Hematopoietic multipotent progenitor cell treated with erythropoietin and hydrocortisone succinate and interleukin-3 and kit ligand, for 6 days (in vitro differentiated cells): ENCODE data around the gene DNAH8.

Source experiments
- DNase-seq: peaks from one replicate; pipeline ENCODE4 v3.0.0-alpha.2; 2015

Gene DNAH8, protein sequence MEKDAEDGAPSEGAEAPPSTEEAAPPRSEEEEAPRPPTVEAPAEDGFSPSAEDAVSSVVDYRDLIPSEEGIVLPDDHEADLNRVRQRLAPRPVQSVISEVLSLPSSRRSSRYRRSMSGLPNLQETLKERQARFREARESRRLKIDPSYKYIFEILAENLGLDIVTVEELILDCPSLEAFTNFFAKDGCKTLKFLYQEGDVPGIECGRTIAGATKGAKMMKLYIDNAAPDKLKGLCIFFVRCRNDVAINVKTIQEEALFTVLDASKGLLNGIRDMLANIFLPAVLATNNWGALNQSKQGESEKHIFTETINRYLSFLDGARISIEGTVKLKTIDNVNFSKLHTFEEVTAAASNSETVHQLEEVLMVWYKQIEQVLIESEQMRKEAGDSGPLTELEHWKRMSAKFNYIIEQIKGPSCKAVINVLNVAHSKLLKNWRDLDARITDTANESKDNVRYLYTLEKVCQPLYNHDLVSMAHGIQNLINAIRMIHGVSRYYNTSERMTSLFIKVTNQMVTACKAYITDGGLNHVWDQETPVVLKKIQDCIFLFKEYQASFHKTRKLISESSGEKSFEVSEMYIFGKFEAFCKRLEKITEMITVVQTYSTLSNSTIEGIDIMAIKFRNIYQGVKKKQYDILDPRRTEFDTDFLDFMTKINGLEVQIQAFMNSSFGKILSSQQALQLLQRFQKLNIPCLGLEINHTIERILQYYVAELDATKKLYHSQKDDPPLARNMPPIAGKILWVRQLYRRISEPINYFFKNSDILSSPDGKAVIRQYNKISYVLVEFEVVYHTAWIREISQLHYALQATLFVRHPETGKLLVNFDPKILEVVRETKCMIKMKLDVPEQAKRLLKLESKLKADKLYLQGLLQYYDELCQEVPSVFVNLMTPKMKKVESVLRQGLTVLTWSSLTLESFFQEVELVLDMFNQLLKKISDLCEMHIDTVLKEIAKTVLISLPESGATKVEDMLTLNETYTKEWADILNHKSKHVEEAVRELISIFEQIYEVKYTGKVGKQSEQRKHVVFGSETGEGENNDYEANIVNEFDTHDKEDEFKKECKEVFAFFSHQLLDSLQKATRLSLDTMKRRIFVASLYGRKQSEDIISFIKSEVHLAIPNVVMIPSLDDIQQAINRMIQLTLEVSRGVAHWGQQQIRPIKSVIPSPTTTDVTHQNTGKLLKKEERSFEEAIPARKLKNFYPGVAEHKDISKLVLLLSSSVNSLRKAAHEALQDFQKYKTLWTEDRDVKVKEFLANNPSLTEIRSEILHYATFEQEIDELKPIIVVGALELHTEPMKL (N-terminal part only)

DNA sequence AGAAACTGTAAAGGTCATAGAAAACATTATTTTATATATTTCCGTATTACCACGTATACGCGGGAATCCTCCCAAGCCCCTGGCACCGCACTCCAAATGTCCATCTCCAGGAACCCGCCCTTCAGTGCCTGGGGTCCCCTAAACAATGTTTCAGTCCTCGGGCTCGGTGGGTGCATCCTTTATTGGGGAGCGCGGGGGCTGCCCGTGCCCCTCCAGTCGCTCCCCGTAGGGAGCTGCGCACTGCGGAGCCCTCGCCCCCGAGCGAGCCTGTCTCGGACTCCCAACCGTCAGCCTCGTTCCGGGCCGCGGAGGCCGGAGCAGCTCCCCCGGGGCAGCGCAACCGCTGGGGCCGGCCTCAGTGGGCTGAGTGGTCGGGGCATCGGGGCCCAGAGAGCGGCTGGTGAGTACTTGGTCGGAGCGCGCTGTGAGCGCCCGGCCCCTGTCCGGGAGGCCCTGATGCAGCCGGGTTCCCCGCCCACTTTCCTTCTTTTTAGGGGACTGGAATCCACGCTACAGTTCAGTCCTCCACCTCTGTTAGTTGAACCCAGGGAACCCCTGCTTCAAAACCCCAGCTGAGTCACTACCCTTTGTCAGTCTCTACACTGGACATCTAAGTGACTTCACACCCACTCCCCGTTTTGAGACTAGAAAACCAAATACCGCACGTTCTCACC, at the start of gene DNAH8:
Gene DNAH8 (plus strand): TSS at position 296 of the 674 bp plus-strand sequence. CDS start 7,499 bp downstream, outside the sequence.
- DNase-seq = peak; percentile 16

DNA sequence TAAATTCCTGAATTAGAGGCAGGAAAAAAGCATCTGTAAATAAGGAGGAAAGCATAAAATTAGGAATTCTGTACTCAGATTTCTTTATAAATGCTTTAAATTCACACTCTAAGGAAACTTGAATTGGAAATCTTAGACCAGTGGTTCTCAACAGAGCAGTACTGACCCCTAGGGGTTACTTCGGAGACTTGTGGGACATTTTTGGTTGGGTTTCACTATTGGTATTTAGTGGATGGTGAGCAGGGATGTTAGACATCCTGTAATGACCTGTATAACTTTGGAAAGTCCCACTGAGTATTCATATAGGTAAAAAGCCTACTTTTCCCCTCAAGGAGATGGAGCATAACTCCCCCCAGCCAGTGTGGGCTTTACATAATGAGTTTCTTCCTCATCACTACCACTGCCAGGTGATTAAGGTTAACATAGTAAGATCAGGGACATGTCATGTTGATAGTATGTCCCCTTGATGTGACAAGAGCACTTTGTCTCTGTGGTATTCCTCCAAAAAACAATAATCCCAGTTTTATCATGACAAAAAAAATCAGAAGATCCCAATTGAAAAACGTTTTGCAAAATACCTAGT, 43.1 kb upstream of the DNAH8 start:
- DNase-seq = peak; percentile 85

DNA sequence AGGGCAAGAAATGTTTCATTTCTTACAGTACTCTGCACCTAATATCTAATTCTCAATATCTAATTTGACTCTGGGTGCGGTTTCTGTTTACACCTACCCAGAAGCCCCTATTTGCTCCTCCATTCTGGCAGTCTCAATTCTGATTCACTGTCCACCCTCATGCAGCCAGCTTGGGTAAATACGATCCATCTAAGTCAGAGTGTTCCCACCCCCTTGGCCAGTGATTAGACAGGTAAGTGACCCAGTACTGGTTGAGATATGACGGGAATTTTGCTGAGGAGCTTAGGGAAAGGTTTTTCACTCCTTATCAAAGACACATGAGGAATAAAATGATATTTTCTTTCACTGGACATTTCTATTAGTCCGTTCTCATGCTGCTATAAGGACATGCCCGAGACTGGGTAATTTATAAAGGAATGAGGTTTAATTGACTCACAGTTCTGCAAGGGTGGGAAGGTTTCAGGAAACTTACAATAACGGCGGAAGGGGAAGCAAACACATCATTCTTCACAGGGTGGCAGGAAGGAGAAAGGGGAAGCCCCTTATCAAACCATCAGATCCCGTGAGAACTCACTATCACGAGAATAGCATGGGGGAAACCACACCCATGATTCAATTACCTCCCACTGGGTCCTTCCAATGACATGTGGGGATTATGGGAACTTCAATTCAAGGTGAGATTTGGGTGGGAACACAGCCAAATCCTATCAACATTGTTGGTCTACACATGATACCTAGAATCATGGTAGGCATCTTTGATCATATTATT, 41.5 kb upstream of the DNAH8 start:
- DNase-seq = peak; percentile 43

DNA sequence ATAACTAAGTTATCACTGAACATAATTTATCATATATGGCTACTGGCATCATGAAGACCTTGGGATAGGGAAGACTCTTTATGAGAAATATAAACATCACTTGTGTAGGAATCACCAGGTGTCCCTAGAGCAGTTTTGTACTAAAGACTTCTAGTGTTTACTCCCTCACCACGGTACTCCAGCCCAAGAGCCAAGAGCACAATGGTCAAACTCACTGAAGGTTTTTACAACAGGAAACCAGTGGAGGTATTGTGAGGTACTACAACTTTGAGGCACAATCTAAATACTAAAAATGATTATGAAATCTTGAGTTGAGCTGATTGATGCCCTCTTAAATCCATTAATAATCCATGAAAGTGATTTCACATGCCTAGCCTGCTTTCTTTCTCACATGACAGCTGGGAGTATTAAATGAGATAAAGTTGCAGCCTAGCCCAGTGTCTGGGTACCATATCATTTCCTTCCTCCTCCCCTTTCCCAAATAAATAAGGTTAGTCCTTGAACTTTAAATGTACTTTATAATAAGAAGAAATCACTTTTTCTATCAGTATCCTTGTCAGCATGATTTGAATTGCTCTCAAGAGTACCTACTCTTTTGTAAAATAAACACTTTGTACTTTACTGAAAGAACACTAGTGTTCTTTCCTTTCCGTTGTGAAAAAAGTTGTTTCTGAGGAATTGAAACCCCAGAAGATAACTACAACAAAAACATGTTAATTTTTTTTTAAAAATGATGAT, 38.7 kb upstream of the DNAH8 start:
- DNase-seq = no peak

DNA sequence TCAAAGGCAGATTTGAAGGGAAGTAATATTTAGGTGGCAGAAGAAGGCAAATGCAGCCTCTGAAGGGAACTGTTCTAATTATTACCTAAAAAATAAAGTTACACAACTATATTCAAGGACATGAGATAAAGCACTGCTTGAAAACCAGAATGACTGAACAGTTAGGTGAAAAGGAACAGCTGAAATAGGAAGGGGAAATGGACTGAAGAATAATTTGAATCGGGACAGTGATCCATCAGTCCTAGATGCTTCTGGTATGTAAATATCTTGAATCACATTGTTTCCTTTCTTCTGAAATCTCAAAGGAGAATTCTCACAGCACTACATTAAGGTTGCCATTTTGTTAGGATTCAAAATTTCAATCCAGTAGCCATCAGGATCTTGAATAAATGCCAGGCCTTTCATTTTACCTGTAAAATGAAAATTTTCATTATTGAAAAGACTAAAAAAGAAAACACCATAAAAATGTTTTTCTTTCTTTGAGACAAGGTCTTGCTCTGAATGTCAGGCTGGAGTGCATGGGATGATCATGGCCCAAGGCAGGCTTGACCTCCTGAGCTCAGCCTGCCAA, 38.1 kb upstream of the DNAH8 start:
- DNase-seq = no peak

DNA sequence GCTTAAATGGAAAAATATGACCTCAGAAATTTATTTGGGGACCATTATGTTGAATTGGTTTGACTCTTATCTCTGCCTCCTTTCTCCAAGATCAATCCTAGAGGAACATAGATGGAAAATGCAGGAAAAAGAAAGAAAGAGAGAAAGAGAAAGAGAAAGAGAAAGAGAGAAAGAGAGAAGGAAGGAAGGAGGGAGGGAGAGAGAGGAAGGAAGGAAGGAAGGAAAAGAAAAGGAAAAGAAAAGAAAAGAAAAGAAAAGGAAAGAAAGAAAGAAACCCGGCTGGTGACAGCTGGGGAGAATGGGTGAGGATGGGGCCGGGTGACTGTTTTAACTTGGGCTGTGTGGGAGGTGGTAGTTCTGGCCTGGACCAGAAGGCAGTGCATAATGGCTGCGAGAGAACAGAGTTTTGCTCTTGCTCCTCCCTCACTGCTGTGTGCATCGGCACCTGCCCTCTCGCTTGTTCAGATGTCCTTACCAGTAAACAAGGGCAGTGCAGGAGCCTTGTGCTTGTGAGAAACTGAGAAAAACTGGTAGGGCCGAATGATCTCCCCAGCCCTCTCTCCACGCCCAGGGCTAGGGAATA, 36.8 kb upstream of the DNAH8 start:
- no peak for DNase-seq

DNA sequence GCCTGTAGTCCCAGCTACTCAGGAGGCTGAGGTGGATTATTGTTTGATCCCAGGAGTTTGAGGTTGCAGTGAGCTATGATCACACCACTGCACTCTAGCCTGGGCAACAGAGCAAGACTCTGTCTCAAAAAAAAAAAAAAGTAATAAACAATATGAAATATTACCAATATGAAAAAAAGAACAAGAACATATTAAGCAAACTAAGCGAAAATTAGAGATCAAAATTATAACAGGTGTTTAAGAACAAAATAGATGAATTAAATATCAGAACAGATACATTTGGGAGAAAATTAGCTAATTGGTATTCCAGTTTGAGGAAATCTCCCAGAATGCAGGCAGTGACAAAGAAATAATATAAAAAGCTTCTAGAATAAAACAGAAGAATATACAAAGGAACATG, 35.4 kb upstream of the DNAH8 start:
- DNase-seq = no peak

DNA sequence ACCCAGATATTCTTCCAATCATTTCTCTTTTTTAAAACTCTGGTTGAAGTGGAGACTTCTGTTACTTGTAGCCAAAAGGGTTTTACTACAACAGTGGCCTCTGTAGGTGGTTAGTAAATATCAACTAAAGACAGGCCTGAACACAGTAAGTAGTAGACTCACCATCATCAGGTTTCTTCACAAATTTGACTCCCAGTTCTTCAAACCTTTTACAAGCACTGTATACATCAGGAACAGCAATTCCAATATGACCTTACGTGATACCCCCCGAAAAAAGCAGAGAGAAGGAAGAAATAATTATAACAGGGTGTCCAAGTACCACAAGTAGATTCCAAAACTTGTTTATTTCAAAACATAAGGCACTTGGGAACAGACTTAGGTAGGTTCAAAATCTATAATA, 33.3 kb upstream of the DNAH8 start:
- no peak for DNase-seq

DNA sequence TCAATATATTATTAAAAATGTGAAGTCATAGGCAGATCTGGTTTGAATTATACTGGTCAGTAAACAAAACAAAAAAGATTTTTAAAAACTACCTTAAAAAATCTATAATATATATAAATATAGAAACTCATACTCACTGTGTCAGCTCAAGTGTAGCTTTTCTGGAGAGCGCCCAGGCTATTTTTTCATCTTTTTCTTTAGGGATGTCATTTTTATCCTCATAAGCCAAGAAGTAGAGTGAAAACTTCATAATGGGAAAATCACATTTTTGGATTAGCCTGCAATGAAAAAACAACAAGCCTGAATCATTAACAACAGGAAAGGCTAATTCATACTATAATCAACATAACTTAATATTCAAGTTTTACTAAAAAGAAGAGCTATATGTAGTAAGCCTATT, 30.9 kb upstream of the DNAH8 start:
- no peak for DNase-seq

DNA sequence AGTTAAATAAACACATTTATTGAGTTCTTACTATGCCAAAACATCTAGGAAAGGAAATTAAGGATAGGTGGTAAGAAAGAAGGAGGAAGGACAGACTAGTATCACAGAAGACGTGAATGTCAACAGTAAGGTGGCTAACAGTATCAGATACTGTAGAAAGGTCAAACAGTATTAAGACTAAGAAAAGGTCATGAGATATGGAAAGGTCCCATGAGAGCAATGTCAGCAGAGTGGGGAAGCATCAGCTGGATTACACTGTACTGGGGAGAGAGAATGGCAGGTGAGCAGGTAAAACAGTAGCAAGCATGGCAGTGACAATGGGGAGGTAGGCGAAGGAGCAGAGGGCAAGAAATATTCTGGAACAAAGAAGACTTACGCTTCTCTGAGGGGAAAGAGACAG, 30.2 kb upstream of the DNAH8 start:
- no peak for DNase-seq

DNA sequence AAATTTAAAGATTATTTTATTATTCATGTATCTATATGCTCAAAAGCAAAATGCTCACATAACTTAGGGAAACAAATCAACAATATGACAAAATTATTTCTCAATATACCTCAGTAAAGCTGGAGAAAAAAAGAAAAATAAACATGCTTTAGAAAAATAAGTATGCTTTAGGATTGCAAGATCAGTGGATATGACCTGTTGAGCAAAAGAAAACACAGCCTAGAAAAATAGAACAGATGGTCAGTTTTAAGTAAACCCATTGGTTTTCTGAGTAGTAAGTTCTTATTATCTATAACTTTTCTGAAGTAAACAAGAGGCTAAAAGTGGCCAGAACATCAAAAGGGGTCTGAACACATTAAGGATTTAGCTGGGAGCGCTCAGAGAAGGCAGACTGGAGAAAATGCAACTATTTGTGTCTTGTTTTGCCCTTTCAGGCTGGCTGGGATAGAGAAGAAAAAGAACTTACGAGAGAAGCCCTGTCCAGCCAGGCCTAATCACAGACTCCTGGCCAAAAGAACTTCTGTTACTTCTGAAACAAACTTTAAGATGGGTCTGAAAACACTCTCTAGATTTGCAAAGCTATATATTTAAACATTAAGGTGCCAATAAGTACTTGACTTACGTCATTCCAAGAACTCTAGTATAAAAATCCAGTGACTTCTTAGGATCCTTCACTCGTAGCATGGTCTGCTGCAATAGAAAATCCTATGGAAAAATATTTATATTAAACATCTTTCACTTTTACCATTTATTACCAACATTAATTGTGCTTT, 28.7 kb upstream of the DNAH8 start:
- no peak for DNase-seq

DNA sequence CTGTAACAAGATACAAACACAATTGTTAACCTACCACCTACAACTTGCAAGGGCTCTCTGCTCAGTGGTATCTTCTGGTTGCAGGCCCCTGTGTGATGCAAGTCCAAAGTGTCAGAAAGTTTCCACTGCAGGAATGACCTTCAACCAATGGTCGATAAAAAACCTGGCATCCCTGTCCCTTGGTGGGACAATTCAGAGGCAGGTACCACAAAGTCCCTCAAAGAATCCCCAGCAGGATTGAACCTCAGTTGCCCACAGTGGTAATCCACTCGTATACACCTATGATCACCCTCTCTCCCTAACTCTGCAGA, 28.1 kb upstream of the DNAH8 start:
- DNase-seq = no peak

DNA sequence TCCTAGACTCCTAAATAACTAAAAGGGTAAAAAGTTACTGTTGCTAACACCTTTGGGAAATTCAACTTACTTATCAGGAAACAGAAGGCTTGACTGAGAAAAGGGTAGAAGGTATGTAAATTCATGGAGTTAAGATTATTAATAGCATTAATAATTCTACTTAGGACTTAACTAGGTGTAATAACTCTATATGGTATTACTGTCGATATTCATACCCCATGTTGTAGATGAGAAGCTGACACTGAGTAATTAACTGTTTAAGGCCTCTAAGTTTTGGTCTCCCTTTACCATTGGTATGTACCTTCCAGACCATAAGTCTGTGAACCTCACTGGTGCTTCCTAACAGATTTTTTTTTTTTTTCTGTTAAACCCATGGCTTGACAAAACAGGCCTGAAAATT, 27.6 kb upstream of the DNAH8 start:
- DNase-seq = no peak

DNA sequence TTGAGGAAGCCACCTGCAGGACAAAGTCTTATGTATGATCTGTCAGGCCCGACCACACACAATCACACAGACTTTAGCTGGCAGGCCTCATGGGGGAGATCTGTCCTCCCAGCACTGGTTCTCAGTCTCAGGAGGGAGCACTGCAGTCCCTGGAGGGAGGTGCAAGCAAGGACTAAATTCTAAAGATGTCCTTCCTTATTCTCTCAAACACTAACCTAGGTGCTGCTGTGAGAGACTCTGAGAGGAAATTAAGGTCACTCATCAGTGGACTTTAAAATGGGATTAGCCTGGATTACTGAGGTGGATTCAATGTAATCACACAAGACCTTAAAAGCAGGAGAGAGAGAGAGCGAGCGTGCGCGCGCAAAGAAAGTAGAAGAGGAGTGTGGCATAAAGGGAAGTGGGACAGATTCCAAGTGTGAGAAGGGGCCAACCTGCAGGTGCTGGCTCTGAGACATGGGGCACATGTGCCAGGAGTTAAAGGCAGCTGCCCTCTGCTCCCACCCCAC, 26.5 kb upstream of the DNAH8 start:
- peak; percentile 29 for DNase-seq

DNA sequence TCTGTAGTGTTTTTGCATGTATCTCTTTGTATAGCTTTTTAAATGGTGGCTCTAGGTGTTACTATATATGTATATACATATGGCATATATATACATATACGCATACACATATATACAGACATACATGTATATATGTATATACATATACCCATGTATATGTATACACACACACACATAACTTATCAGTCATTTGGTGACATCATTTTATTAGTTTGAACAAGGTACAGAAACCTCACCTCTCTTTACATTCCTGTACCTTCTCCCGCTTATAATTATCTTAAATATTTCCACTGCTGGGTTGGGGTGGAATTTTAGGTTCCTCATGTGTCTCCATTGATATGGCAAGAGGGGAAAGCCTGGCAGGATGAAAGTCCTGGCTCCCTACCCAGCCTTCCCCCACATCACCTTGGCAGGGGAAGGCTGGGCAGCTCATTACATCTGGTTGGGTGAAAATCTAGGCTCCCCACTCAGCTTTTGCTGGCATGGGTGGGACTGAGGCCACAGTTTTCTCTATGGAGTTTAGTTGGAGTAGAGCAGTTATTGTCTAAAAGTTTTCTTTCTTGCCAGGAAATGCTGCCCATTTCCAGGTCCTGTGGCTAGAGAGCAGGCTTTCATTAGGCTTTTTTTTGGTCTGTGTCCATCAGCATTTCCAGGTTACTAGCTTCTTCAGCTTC, 19.7 kb upstream of the DNAH8 start:
- DNase-seq = no peak

DNA sequence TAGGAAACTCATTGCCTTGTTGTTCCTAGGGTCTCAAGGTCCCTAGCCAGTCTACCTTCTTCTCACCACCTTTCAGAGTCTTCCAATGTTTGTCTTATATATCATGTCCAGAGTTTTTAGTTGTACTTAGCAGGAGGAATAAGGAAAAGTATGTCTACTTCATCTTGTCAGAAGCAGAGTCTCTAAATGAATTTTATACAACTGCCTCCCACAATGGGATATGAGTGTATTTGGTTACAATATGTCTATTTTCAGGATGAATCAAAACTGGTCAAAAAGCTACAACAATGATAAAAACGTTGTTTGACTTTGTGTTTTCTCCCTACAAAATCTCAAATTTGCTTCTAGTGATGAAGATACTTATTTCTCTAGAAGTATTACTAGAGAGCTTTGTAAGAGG, 19.2 kb upstream of the DNAH8 start:
- no peak for DNase-seq

DNA sequence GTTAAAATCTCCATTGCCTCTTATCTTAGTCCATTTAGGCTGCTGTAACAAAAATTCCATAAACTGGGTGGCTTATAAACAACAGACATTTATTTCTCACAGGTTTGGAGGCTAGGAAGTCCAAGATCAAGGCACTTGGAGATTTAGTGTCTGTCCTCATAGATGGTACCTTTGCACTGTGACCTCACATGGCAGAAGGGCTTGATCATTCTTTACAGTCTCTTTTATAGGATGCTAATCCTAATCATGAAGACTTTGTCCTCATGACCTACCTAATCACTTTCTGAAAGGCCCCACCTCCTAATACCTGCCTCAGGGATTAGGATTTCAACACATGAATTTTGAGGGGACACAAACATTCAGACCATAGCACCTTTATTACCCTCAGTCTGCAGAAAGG, 18.8 kb upstream of the DNAH8 start:
- no peak for DNase-seq

DNA sequence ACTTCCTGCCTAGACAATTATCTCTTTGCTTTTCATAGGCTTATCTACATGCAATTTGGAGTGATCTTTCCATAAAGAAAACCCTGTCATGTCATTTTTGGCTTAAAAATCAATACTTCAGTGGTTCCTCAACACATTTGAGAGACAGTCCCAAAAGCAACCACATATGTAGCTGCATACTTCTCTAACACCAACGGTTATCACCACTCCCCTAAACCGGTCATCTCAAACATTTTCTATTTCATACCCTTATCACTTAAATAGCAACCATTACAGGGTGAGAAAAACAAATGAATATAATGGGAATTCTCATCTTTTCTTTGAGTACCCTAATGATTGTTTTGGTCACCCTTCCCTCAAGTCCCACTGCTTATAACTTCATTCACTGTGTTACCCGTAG, 17.3 kb upstream of the DNAH8 start:
- no peak for DNase-seq

DNA sequence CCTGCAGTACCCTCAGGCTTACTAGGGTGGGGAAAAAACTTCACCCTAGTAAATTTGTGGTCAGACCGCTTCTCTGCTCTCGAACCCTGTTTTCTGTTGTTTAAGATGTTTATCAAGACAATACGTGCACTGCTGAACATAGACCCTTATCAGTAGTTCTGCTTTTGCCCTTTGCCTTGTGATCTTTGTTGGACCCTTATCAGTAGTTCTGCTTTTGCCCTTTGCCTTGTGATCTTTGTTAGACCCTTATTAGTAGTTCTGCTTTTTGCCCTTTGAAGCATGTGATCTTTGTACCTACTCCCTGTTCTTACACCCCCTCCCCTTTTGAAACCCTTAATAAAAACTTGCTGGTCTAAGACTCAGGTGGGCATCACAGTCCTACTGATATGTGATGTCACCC, 15.4 kb upstream of the DNAH8 start:
- DNase-seq = peak; percentile 23
